Measurements from ENCODE around the gene SRRD.

The SRRD gene

GRCh38 chr22:26442086-26442756, 41.5 kb upstream of the SRRD start:
- Histone ChIP-seq H3K4me1 (ENCODE audit: control extremely low read depth in 1 of 4, control insufficient read depth in 4 of 4, insufficient read depth in 4 of 4, low read length in 3 of 4) (peaks cover 0 to 3% (median under 1%) of the 10 kb centered on the region in 4 experiments), H3K36me3 (ENCODE audit: control insufficient read depth in 4 of 4, insufficient read depth in 4 of 4, low read length in 3 of 4) (no peaks in the 10 kb centered on the region), H3K27ac (ENCODE audit: insufficient read depth in 1 of 2, low read depth in 1 of 2, low read length in 2 of 2, poor library complexity in 1 of 2, severe bottlenecking in 2 of 2) (no peak overlapping the region), H3K9me3 (ENCODE audit: control extremely low read depth in 1 of 5, control insufficient read depth in 4 of 5, insufficient read depth in 2 of 5, low read depth in 1 of 5, low read length in 4 of 5) (no peaks in the 10 kb centered on the region), H3K27me3 (replicated peaks in 2 of 5; ENCODE audit: control insufficient read depth in 4 of 5, insufficient read depth in 5 of 5, low read length in 4 of 5) (no peaks in the 10 kb centered on the region), H3K4me3 (ENCODE audit: control insufficient read depth in 1 of 7, extremely low read depth in 1 of 7, insufficient read depth in 4 of 7, low read depth in 2 of 7, low read length in 6 of 7) (no peak overlapping the region)
- ChIA-PET POLR2A (no interaction called here), CTCF (interaction anchor here (0.8 kb wide), 1 partner anchor 19 kb away, joined by 3 read pairs; no protein-coding TSS in a partner anchor)
- 100% methylated on average over 2 of the region's 4 CpGs for WGBS (ENCODE audit: insufficient coverage)
- no peak for DNase-seq

- H3K4me3 ChIP-seq (ENCODE audit: control insufficient read depth in 1 of 7, extremely low read depth in 1 of 7, insufficient read depth in 4 of 7, low read depth in 2 of 7, low read length in 6 of 7), result no peak overlapping the region
- ChIA-PET POLR2A (no interaction called here), CTCF (interaction anchor here (1.7 to 1.8 kb wide), 2 partner anchors 8 to 17 kb away, joined by 4 to 8 read pairs; no protein-coding TSS in a partner anchor)
- no peaks in the 10 kb centered on the region for H3K27me3 ChIP-seq (replicated peaks in 2 of 5; ENCODE audit: control insufficient read depth in 4 of 5, insufficient read depth in 5 of 5, low read length in 4 of 5)
- no peaks in the 10 kb centered on the region for H3K36me3 ChIP-seq (ENCODE audit: control insufficient read depth in 4 of 4, insufficient read depth in 4 of 4, low read length in 3 of 4)
- H3K27ac ChIP-seq (ENCODE audit: insufficient read depth in 1 of 2, low read depth in 1 of 2, low read length in 2 of 2, poor library complexity in 1 of 2, severe bottlenecking in 2 of 2), result no peak overlapping the region
- DNase-seq, result no peak
- H3K9me3 ChIP-seq (ENCODE audit: control extremely low read depth in 1 of 5, control insufficient read depth in 4 of 5, insufficient read depth in 2 of 5, low read depth in 1 of 5, low read length in 4 of 5), result no peaks in the 10 kb centered on the region
- peaks cover 0 to 3% (median under 1%) of the 10 kb centered on the region in 4 experiments for H3K4me1 ChIP-seq (ENCODE audit: control extremely low read depth in 1 of 4, control insufficient read depth in 4 of 4, insufficient read depth in 4 of 4, low read length in 3 of 4)
- over 99% methylated on average over 12 of the region's 16 CpGs for WGBS (ENCODE audit: insufficient coverage)
These were observed 39.6 kb upstream of the SRRD start for GRCh38 chr22:26443901-26444690.

- Histone ChIP-seq H3K27me3 (replicated peaks in 2 of 5; ENCODE audit: control insufficient read depth in 4 of 5, insufficient read depth in 5 of 5, low read length in 4 of 5) (no peaks in the 10 kb centered on the region), H3K4me3 (ENCODE audit: control insufficient read depth in 1 of 7, extremely low read depth in 1 of 7, insufficient read depth in 4 of 7, low read depth in 2 of 7, low read length in 6 of 7) (no peak overlapping the region), H3K27ac (ENCODE audit: insufficient read depth in 1 of 2, low read depth in 1 of 2, low read length in 2 of 2, poor library complexity in 1 of 2, severe bottlenecking in 2 of 2) (no peak overlapping the region), H3K9me3 (ENCODE audit: control extremely low read depth in 1 of 5, control insufficient read depth in 4 of 5, insufficient read depth in 2 of 5, low read depth in 1 of 5, low read length in 4 of 5) (no peaks in the 10 kb centered on the region), H3K36me3 (ENCODE audit: control insufficient read depth in 4 of 4, insufficient read depth in 4 of 4, low read length in 3 of 4) (peaks cover 0 to 3% (median under 1%) of the 10 kb centered on the region in 4 experiments), H3K4me1 (ENCODE audit: control extremely low read depth in 1 of 4, control insufficient read depth in 4 of 4, insufficient read depth in 4 of 4, low read length in 3 of 4) (peaks cover 0 to 3% (median under 1%) of the 10 kb centered on the region in 4 experiments)
- ChIA-PET CTCF (interaction anchor here (1.7 to 1.8 kb wide), 2 partner anchors 9 to 16 kb away, joined by 4 to 8 read pairs; no protein-coding TSS in a partner anchor), POLR2A (no interaction called here)
- WGBS (ENCODE audit: insufficient coverage), result 97% methylated on average over 8 of the region's 8 CpGs
- no peak for DNase-seq
These were observed 38.9 kb upstream of the SRRD start for GRCh38 chr22:26444777-26445176.

- no peaks in the 10 kb centered on the region for H3K27me3 ChIP-seq (replicated peaks in 2 of 5; ENCODE audit: control insufficient read depth in 4 of 5, insufficient read depth in 5 of 5, low read length in 4 of 5)
- H3K4me3 ChIP-seq (ENCODE audit: control insufficient read depth in 1 of 7, extremely low read depth in 1 of 7, insufficient read depth in 4 of 7, low read depth in 2 of 7, low read length in 6 of 7), result no peak overlapping the region
- no peak overlapping the region for H3K27ac ChIP-seq (ENCODE audit: insufficient read depth in 1 of 2, low read depth in 1 of 2, low read length in 2 of 2, poor library complexity in 1 of 2, severe bottlenecking in 2 of 2)
- 98% methylated on average over 15 of the region's 15 CpGs for WGBS (ENCODE audit: insufficient coverage)
- H3K9me3 ChIP-seq (ENCODE audit: control extremely low read depth in 1 of 5, control insufficient read depth in 4 of 5, insufficient read depth in 2 of 5, low read depth in 1 of 5, low read length in 4 of 5), result no peaks in the 10 kb centered on the region
- ChIA-PET POLR2A (no interaction called here), CTCF (interaction anchor here (0.9 to 1.8 kb wide), 3 partner anchors 10 to 48 kb away, joined by 3 to 8 read pairs (median 4); no protein-coding TSS in a partner anchor)
- H3K4me1 ChIP-seq (ENCODE audit: control extremely low read depth in 1 of 4, control insufficient read depth in 4 of 4, insufficient read depth in 4 of 4, low read length in 3 of 4), result peaks cover 0 to 3% (median under 1%) of the 10 kb centered on the region in 4 experiments
- peaks cover 0 to 13% (median 6%) of the 10 kb centered on the region in 4 experiments for H3K36me3 ChIP-seq (ENCODE audit: control insufficient read depth in 4 of 4, insufficient read depth in 4 of 4, low read length in 3 of 4)
- DNase-seq, result no peak
These were observed 38.0 kb upstream of the SRRD start for GRCh38 chr22:26445577-26446275.

GRCh38 chr22:26446808-26447515, 36.7 kb upstream of the SRRD start:
- POLR2A ChIA-PET, result no interaction called here
- WGBS (ENCODE audit: insufficient coverage), result 98% methylated on average over 15 of the region's 17 CpGs

GRCh38 chr22:26447584-26448329, 35.9 kb upstream of the SRRD start:
- ChIA-PET CTCF (interaction anchor here (1.2 to 2.4 kb wide), 4 partner anchors 13 to 80 kb away, joined by 3 to 14 read pairs (median 7); no protein-coding TSS in a partner anchor), POLR2A (no interaction called here)
- Histone ChIP-seq H3K9me3 (ENCODE audit: control extremely low read depth in 1 of 5, control insufficient read depth in 4 of 5, insufficient read depth in 2 of 5, low read depth in 1 of 5, low read length in 4 of 5) (no peaks in the 10 kb centered on the region), H3K27ac (ENCODE audit: insufficient read depth in 1 of 2, low read depth in 1 of 2, low read length in 2 of 2, poor library complexity in 1 of 2, severe bottlenecking in 2 of 2) (no peak overlapping the region), H3K36me3 (ENCODE audit: control insufficient read depth in 4 of 4, insufficient read depth in 4 of 4, low read length in 3 of 4) (peaks cover 0 to 33% (median 25%) of the 10 kb centered on the region in 4 experiments), H3K27me3 (replicated peaks in 2 of 5; ENCODE audit: control insufficient read depth in 4 of 5, insufficient read depth in 5 of 5, low read length in 4 of 5) (no peaks in the 10 kb centered on the region), H3K4me1 (ENCODE audit: control extremely low read depth in 1 of 4, control insufficient read depth in 4 of 4, insufficient read depth in 4 of 4, low read length in 3 of 4) (no peaks in the 10 kb centered on the region), H3K4me3 (ENCODE audit: control insufficient read depth in 1 of 7, extremely low read depth in 1 of 7, insufficient read depth in 4 of 7, low read depth in 2 of 7, low read length in 6 of 7) (no peak overlapping the region)
- no peak for DNase-seq
- 87% methylated on average over 11 of the region's 15 CpGs for WGBS (ENCODE audit: insufficient coverage)

More at GRCh38 chr22:26446808-26447515, 36.7 kb upstream of the SRRD start:
- H3K27me3 ChIP-seq (replicated peaks in 2 of 5; ENCODE audit: control insufficient read depth in 4 of 5, insufficient read depth in 5 of 5, low read length in 4 of 5), result no peaks in the 10 kb centered on the region
- H3K4me1 ChIP-seq (ENCODE audit: control extremely low read depth in 1 of 4, control insufficient read depth in 4 of 4, insufficient read depth in 4 of 4, low read length in 3 of 4), result peaks cover 0 to 3% (median under 1%) of the 10 kb centered on the region in 4 experiments
- CTCF ChIA-PET, result no interaction called here
- H3K9me3 ChIP-seq (ENCODE audit: control extremely low read depth in 1 of 5, control insufficient read depth in 4 of 5, insufficient read depth in 2 of 5, low read depth in 1 of 5, low read length in 4 of 5), result no peaks in the 10 kb centered on the region
- no peak for DNase-seq
- H3K4me3 ChIP-seq (ENCODE audit: control insufficient read depth in 1 of 7, extremely low read depth in 1 of 7, insufficient read depth in 4 of 7, low read depth in 2 of 7, low read length in 6 of 7), result no peak overlapping the region
- H3K27ac ChIP-seq (ENCODE audit: insufficient read depth in 1 of 2, low read depth in 1 of 2, low read length in 2 of 2, poor library complexity in 1 of 2, severe bottlenecking in 2 of 2), result no peak overlapping the region
- H3K36me3 ChIP-seq (ENCODE audit: control insufficient read depth in 4 of 4, insufficient read depth in 4 of 4, low read length in 3 of 4), result peaks cover 0 to 25% (median 17%) of the 10 kb centered on the region in 4 experiments

All from common myeloid progenitor, CD34-positive (primary cell).